HepG2 (cell line): Measurements from ENCODE around the gene LRP1-AS. TPM values are rescaled to one million over a fixed set of nuclear protein-coding genes. Genes with fewer than 3 reads are reported as not detected.

Experiments
- ATAC-seq: fragments of 200-7000 bp; cut with Tn5 transposase; 3 replicates; pipeline ENCODE4 v1.9.1; 2020; ENCODE audit warnings: mild to moderate bottlenecking, moderate library complexity
- BruUV-seq: library from RNA; stranded (reverse); fragments of 400-500 nt; replicated peaks from 2 replicates; lab custom pipeline; 2021; lab: Mats Ljungman, UMichigan
- CTCF ChIA-PET: fragments of 300-600 bp; formaldehyde crosslinking; extraction: SDS; loops from one replicate; lab custom pipeline; 2021; ENCODE audit warnings: low total read pairs, inconsistent platforms, low intra/inter-chr PET ratio; lab: Yijun Ruan, JAX
- POLR2A ChIA-PET: fragments of 350-600 bp; sonication (Branson Sonifier 250); formaldehyde crosslinking; loops from one replicate; lab custom pipeline; 2020; ENCODE audit warnings: antibody characterized with exemption, inconsistent platforms; lab: Yijun Ruan, JAX
- DNase-seq: peaks from one replicate; pipeline ENCODE4 v3.0.0-alpha.2; 2015; ENCODE audit warnings: low spot score
- FAIRE-seq: peaks from 3 replicates; lab custom pipeline; 2011; peaks lifted over from hg19 to GRCh38; lab: Jason Lieb, UNC
- H2AFZ ChIP-seq: one replicate; pipeline ENCODE4 v1.6.1; 2011; ENCODE audit warnings: low read length, inconsistent platforms
- H3K27ac ChIP-seq: fragments of 300-600 bp; 3 replicates; pipeline ENCODE4 v1.8.0; 2011; ENCODE audit warnings: mixed run types, mild to moderate bottlenecking, mixed read lengths, low read length, inconsistent platforms; ENCODE audit not compliant: insufficient read depth; ENCODE audit errors: extremely low read length
- H3K27me3 ChIP-seq, 2 experiments: fragments of 200-600 bp in 1 of 2; 2 replicates in 1 of 2; 3 replicates in 1 of 2; pipeline versions ENCODE4 v1.6.0 to v1.8.0; 2011; ENCODE audit warnings: low read length in 2 of 2, mild to moderate bottlenecking in 2 of 2, moderate library complexity in 2 of 2, inconsistent platforms in 1 of 2; ENCODE audit not compliant: insufficient read depth in 2 of 2, control insufficient read depth in 1 of 2
- H3K36me3 ChIP-seq, 2 experiments: fragments of 200-600 bp in 1 of 2; replicated peaks in 1 of 2; 2 replicates in 1 of 2; 3 replicates in 1 of 2; pipeline versions ENCODE4 v1.5.1 to v1.8.0; 2011; ENCODE audit warnings: low read length in 2 of 2, inconsistent platforms in 1 of 2; ENCODE audit not compliant: insufficient read depth in 2 of 2, control insufficient read depth in 1 of 2
- H3K4me1 ChIP-seq: 2 replicates; pipeline ENCODE4 v1.5.1; 2012; ENCODE audit warnings: low read length, inconsistent platforms; ENCODE audit not compliant: insufficient read depth
- H3K4me2 ChIP-seq: 2 replicates; pipeline ENCODE4 v1.6.0; 2011; ENCODE audit warnings: low read depth, low read length, inconsistent platforms
- H3K4me3 ChIP-seq, 3 experiments: fragments of 200-600 bp in 1 of 3; sonication (generic), shearing (Covaris generic) in 1 of 3; replicated peaks in 1 of 3; 2 replicates each; pipeline ENCODE4 v1.5.1; 2011 to 2016; ENCODE audit warnings: low read length in 3 of 3, inconsistent platforms in 2 of 3, low read depth in 2 of 3, mild to moderate bottlenecking in 2 of 3, control low read depth in 1 of 3, mixed read lengths in 1 of 3; ENCODE audit not compliant: insufficient read depth in 1 of 3
- H3K79me2 ChIP-seq: one replicate; pipeline ENCODE4 v1.6.1; 2011; ENCODE audit warnings: low read length, inconsistent platforms; ENCODE audit not compliant: insufficient read depth
- H3K9ac ChIP-seq: 2 replicates; pipeline ENCODE4 v1.6.0; 2011; ENCODE audit warnings: mild to moderate bottlenecking, low read depth, low read length, inconsistent platforms; ENCODE audit not compliant: insufficient read depth
- H3K9me3 ChIP-seq: 2 replicates; pipeline ENCODE4 v1.5.1; 2012; ENCODE audit warnings: mild to moderate bottlenecking, low read length
- H4K20me1 ChIP-seq: 2 replicates; pipeline ENCODE4 v1.6.0; 2011; ENCODE audit warnings: inconsistent platforms, mild to moderate bottlenecking, low read length, moderate library complexity; ENCODE audit not compliant: insufficient read depth
- GMEB2 ChIP-seq: IDR thresholded peaks from 2 replicates; pipeline ENCODE4 v1.6.1; 2016; ENCODE audit warnings: missing biosample characterization, missing genetic modification reagents, low read depth
- NFRKB ChIP-seq: fragments of 450-650 bp; IDR thresholded peaks from 2 replicates; pipeline ENCODE4 v1.6.1; 2017
- PAX8 ChIP-seq: sonication (generic); formaldehyde crosslinking; IDR thresholded peaks from 2 replicates; pipeline ENCODE4 v1.8.0; 2022; ENCODE audit warnings: mild to moderate bottlenecking, missing genetic modification reagents, borderline replicate concordance
- PAXIP1 ChIP-seq: sonication (generic); formaldehyde crosslinking; conservative IDR thresholded peaks from 2 replicates; pipeline ENCODE4 v1.4.0; 2020; ENCODE audit warnings: mild to moderate bottlenecking, missing genetic modification reagents, moderate library complexity
- STAG1 ChIP-seq: sonication (generic); formaldehyde crosslinking; IDR thresholded peaks from 2 replicates; pipeline ENCODE4 v1.4.0; 2020; ENCODE audit warnings: missing genetic modification reagents
- TFDP1 ChIP-seq: IDR thresholded peaks from 2 replicates; pipeline ENCODE4 v1.6.1; 2016; ENCODE audit warnings: missing compliant biosample characterization, missing genetic modification reagents, borderline replicate concordance
- ZNF326 ChIP-seq: sonication (generic); formaldehyde crosslinking; IDR thresholded peaks from 2 replicates; pipeline ENCODE4 v1.4.0; 2020; ENCODE audit warnings: missing genetic modification reagents, borderline replicate concordance
- ZNF687 ChIP-seq: sonication (generic); formaldehyde crosslinking; IDR thresholded peaks from 2 replicates; pipeline ENCODE4 v1.5.1; 2020; ENCODE audit warnings: mild to moderate bottlenecking, missing genetic modification reagents, moderate library complexity
- ZNF879 ChIP-seq: sonication (generic); formaldehyde crosslinking; IDR thresholded peaks from 2 replicates; pipeline ENCODE4 v1.8.1; 2023; ENCODE audit warnings: missing genetic modification reagents
- WGBS: methylation state at CpG from one replicate; pipeline ENCODE4 v1.1.6; 2017; ENCODE audit warnings: low lambda C conversion rate; 5-methylcytosine and 5-hydroxymethylcytosine counted together
- in situ Hi-C: cut with HindIII; loops from 2 replicates; pipeline ENCODE4 v1.10.0; 2017; ENCODE audit warnings: low pct_unique_long_range_greater_than_20kb; ENCODE audit not compliant: extremely low pct_ligation_motif_present
- intact Hi-C: fragments of 100-400 bp; cut with micrococcal nuclease; formaldehyde crosslinking; loops from one replicate; pipeline ENCODE4 v1.10.0; 2022; ENCODE audit not compliant: unreplicated experiment
- polyA plus RNA-seq, 8 experiments: library from polyadenylated mRNA; depleted of rRNA in 3 of 8; stranded (reverse) in 7 of 8; unstranded in 1 of 8; fragments of >200 nt; fragmentation: Illumina TruSeq in 4 of 8; extraction: Trizol in 4 of 8; gene quantifications; 2 replicates each; pipeline versions ENCODE4 v1.2.1 to v1.2.3, GENCODE V29; 2011 to 2016; ENCODE audit warnings: low read depth in 4 of 8, missing spikeins in 1 of 8, mixed read lengths in 1 of 8; ENCODE audit not compliant: insufficient read depth in 1 of 8
- total RNA-seq, 5 experiments: library from RNA; depleted of rRNA; stranded (reverse); fragments of >200 nt; fragmentation: Illumina TruSeq; extraction: Trizol; gene quantifications; 2 replicates each; pipeline ENCODE4 v1.2.3, GENCODE V29; 2016; ENCODE audit warnings: low read depth in 1 of 5

Gene LRP1-AS
- total and polyA plus RNA-seq, 2 of the 13 experiments (the other 11 are each of a cell fraction or from before 2014, with no cell fraction given) = 0.20 TPM; not detected in 1

- POLR2A ChIA-PET = interaction anchor here (0.7 kb wide), 1 partner anchor 32 kb away, joined by 3 read pairs; the partner anchor contains the start of gene LRP1
- CTCF ChIA-PET = no interaction called here
- DNase-seq (no peak), FAIRE-seq (no peak), ATAC-seq (no peak)
- BruUV-seq = no TSS peak
- Histone ChIP-seq H3K4me1 (peaks cover 6% of the 10 kb centered on the region), H3K4me3 (no peak overlapping the region), H3K9me3 (no peaks in the 10 kb centered on the region), H3K36me3 (peaks cover 68 to 89% of the 10 kb centered on the region in 2 experiments), H4K20me1 (no peaks in the 10 kb centered on the region; the same call in 1 of the 2 replicates), H3K79me2 (no peaks in the 10 kb centered on the region), H3K4me2 (no peak overlapping the region), H2AFZ (no peak overlapping the region), H3K27me3 (no peaks in the 10 kb centered on the region), H3K9ac (no peak overlapping the region), H3K27ac (no peak overlapping the region)
- intact Hi-C loops = no loop called here
- in situ Hi-C loops = no loop called here
- 98% methylated on average over 4 of the region's 4 CpGs for WGBS
- TF ChIP-seq TFDP1 (CRISPR knock-in tag) (no peak), ZNF687 (no peak), PAX8 (CRISPR knock-in tag) (no peak), STAG1 (CRISPR knock-in tag) (no peak), ZNF326 (no peak), PAXIP1 (no peak), NFRKB (no peak), ZNF879 (CRISPR knock-in tag) (no peak), GMEB2 (CRISPR knock-in tag) (no peak)
Measured at GRCh38 chr12:57160040-57160439, 12.6 kb upstream of the LRP1-AS start.
